Sigmoid colon (tissue), 7 donors: ENCODE results near the gene ACTR2. TPM values are rescaled to one million over a fixed set of nuclear protein-coding genes. Genes with fewer than 3 reads are reported as not detected.
A peak's percentile ranks its signal among the peaks of the same experiment; 100 is the strongest.
"Not testable (repeated sequence)": the region's sequence is repeated elsewhere in the genome, so short reads cannot be mapped to it uniquely, and the experiment has no call there.

Experiments
- DNase-seq: peaks from one replicate; pipeline ENCODE4 v3.0.0-alpha.2; 2019
- H3K27ac ChIP-seq, 4 donors: fragments of 200-600 bp; sonication (generic); one replicate each; pipeline ENCODE4 v1.5.1; 2016 to 2019; ENCODE audit warnings: mild to moderate bottlenecking in 1 of 4
- H3K27me3 ChIP-seq, 3 donors: fragments of 200-600 bp; sonication (generic); one replicate each; pipeline ENCODE4 v1.5.1; 2019; ENCODE audit warnings: mild to moderate bottlenecking in 1 of 3
- H3K36me3 ChIP-seq, 4 donors: fragments of 200-600 bp; sonication (generic); one replicate each; pipeline ENCODE4 v1.5.1; 2016 to 2019
- H3K4me1 ChIP-seq, 4 donors: fragments of 200-600 bp; sonication (generic); one replicate each; pipeline ENCODE4 v1.5.1; 2017 to 2019
- H3K4me3 ChIP-seq, 4 donors: fragments of 200-600 bp; sonication (generic); one replicate each; pipeline ENCODE4 v1.5.1; 2017 to 2019; ENCODE audit warnings: mild to moderate bottlenecking in 2 of 4, moderate library complexity in 1 of 4
- H3K9me3 ChIP-seq, 4 donors: fragments of 200-600 bp in 3 of 4; sonication (generic) in 3 of 4; one replicate each; pipeline versions ENCODE4 v1.5.1 to v1.6.1; 2013 to 2019
- CTCF ChIP-seq, 4 experiments: fragments of 450-650 bp in 3 of 4; fragments of 200-600 bp in 1 of 4; IDR thresholded peaks; one replicate each; pipeline ENCODE4 v1.5.1; 2016 to 2019; ENCODE audit warnings: antibody characterized with exemption in 4 of 4, mild to moderate bottlenecking in 3 of 4, moderate library complexity in 2 of 4
- EP300 ChIP-seq, 4 donors: sonication (generic); formaldehyde crosslinking; IDR thresholded peaks; one replicate each; pipeline ENCODE4 v1.6.1; 2017; ENCODE audit warnings: antibody characterized with exemption in 4 of 4
- POLR2A ChIP-seq, 2 donors: fragments of 450-650 bp; IDR thresholded peaks; one replicate each; pipeline ENCODE4 v1.6.1; 2016; ENCODE audit warnings: antibody characterized with exemption in 2 of 2, mild to moderate bottlenecking in 2 of 2, moderate library complexity in 2 of 2
- POLR2AphosphoS5 ChIP-seq, 4 donors: sonication (generic); formaldehyde crosslinking; IDR thresholded peaks; one replicate each; pipeline ENCODE4 v1.6.1; 2017; ENCODE audit warnings: antibody characterized with exemption in 4 of 4
- WGBS, 2 donors: extraction: QIAGEN DNeasy Blood & Tissue Kit; methylation state at CpG; one replicate each; pipeline ENCODE4 v1.1.7; 2013; 5-methylcytosine and 5-hydroxymethylcytosine counted together
- intact Hi-C: fragments of 100-400 bp; cut with DNase I; formaldehyde crosslinking; loops from one replicate; pipeline ENCODE4 v1.15.1; 2023
- polyA plus RNA-seq, 3 donors: library from polyadenylated mRNA; stranded (reverse); fragments of 200-250 nt; gene quantifications; one replicate each; pipeline ENCODE4 v1.2.3, GENCODE V29; 2013
- total RNA-seq, 4 donors: library from RNA; depleted of rRNA; stranded (reverse); fragments of >200 nt; gene quantifications; one replicate each; pipeline ENCODE4 v1.1.0, GENCODE V29; 2016
- donor health status: healthy with polysubstance abuse.
- donor health status: Bipolar disorder and iron deficiency.
- donor health status: healthy.

The ACTR2 gene
- total and polyA plus RNA-seq, 7 donors = 70.9 to 171 (median 98.1) TPM

GRCh38 chr2:65232636-65233035 is 5.0 kb downstream of the ACTR2 start:
- Histone ChIP-seq H3K27ac (peak overlapping the region in 1 of 4 donors; percentile 65), H3K4me1 (peaks cover 0 to 67% (median 51%) of the 10 kb centered on the region in 4 donors), H3K4me3 (no peak overlapping the region), H3K9me3 (no peaks in the 10 kb centered on the region), H3K36me3 (no peaks in the 10 kb centered on the region), H3K27me3 (no peaks in the 10 kb centered on the region)
- DNase-seq = no peak
- intact Hi-C loops = no loop called here
- 69 to 85% methylated on average over 2 of the region's 2 CpGs for WGBS, 2 donors
- TF ChIP-seq CTCF (IDR thresholded peaks at IDR 0.05) = no peak
- TF ChIP-seq POLR2A (IDR thresholded peaks at IDR 0.05) = no peak
- TF ChIP-seq EP300 (IDR thresholded peaks at IDR 0.05) = no peak
- no peak for TF ChIP-seq POLR2AphosphoS5 (IDR thresholded peaks at IDR 0.05)

DNA sequence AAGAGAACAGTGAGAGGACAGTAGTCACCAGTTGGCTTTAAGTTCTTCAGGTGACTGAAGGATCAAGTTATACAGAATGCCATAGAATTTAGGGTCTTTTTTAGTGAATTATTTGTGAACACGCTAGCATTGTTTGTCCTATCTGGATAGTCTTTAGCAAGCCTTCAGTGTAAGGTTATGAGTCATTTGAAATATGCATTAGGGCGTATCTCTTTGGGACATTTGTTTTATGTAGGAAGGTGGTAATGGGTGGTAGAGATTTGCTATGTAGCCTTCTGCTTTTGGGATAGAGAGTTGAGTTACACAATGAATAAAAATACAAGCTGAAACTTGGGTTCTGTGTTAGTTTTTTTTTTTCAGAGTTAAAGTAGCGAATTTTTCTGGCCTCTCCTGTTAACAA is 13.0 kb downstream of the ACTR2 start:
- TF ChIP-seq POLR2AphosphoS5 (IDR thresholded peaks at IDR 0.05) (no peak), EP300 (IDR thresholded peaks at IDR 0.05) (no peak), POLR2A (IDR thresholded peaks at IDR 0.05) (no peak), CTCF (IDR thresholded peaks at IDR 0.05) (no peak)
- WGBS, 2 donors = 87 to 93% methylated on average over 3 of the region's 3 CpGs
- Histone ChIP-seq H3K4me3 (no peak overlapping the region), H3K27ac (no peak overlapping the region), H3K9me3 (no peaks in the 10 kb centered on the region), H3K36me3 (peaks cover 0 to 28% (median 11%) of the 10 kb centered on the region in 4 donors), H3K27me3 (no peaks in the 10 kb centered on the region), H3K4me1 (peaks cover 0 to 11% (median 3%) of the 10 kb centered on the region in 4 donors)
- no peak for DNase-seq
- intact Hi-C loops = no loop called here

DNA sequence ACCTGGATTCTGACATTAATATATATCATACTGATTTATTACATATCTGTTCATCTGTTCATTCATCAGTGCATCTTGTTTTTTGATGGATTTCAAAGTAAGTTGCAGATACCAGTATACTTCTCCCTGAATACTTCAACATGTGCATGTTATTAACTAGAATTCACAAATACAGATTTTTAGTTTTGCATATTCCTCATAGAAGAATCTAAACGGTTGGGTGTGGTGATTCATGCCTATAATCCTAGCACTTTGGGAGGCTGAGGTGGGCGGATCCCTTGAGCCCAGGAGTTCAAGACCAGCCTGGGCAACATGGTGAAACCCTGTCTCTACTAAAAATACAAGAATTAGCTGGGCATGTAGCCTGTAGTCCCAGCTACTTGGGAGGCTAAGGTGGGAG is 16.8 kb downstream of the ACTR2 start:
- H3K4me1 ChIP-seq, DNase-seq, H3K27me3 ChIP-seq, H3K27ac ChIP-seq, intact Hi-C loops, H3K4me3 ChIP-seq, H3K9me3 ChIP-seq: not testable (repeated sequence)
- WGBS, 2 donors = 62 to 78% methylated on average over 2 of the region's 2 CpGs
- peaks cover 0 to 45% (median 11%) of the 10 kb centered on the region in 4 donors for H3K36me3 ChIP-seq

DNA sequence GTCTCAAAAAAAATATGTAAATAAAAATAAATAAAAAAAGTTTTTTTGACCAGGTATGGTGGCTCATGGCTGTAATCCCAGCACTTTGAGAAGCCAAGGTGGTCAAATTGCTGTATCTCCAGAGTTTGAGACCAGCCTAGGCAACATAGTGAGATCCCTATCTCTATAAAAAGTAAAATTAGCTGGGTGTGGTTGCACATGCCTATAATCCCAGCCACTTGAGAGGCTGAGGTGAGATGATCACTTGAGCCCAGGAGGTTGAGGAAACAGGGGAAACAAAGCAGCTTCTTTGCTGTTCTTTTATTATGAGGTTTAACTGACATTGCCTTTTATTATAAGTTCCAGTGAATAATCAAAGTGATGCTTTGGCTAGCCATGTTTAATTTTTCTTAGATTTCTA is 25.0 kb downstream of the ACTR2 start:
- no peak for TF ChIP-seq POLR2A (IDR thresholded peaks at IDR 0.05)
- TF ChIP-seq POLR2AphosphoS5 (IDR thresholded peaks at IDR 0.05) = no peak
- no peak for TF ChIP-seq CTCF (IDR thresholded peaks at IDR 0.05)
- H3K9me3 ChIP-seq = no peaks in the 10 kb centered on the region
- H3K27me3 ChIP-seq = no peaks in the 10 kb centered on the region
- peaks cover 0 to 58% (median 18%) of the 10 kb centered on the region in 4 donors for H3K36me3 ChIP-seq
- intact Hi-C loops = no loop called here
- DNase-seq = no peak
- H3K4me3 ChIP-seq = no peak overlapping the region
- no peaks in the 10 kb centered on the region for H3K4me1 ChIP-seq
- H3K27ac ChIP-seq = no peak overlapping the region

GRCh38 chr2:65255356-65255755 is 27.7 kb downstream of the ACTR2 start:
- intact Hi-C loops = no loop called here
- Histone ChIP-seq H3K36me3 (peaks cover 0 to 55% (median 16%) of the 10 kb centered on the region in 4 donors), H3K27me3 (no peaks in the 10 kb centered on the region), H3K9me3 (no peaks in the 10 kb centered on the region), H3K4me3 (no peak overlapping the region), H3K27ac (no peak overlapping the region), H3K4me1 (no peaks in the 10 kb centered on the region)
- no peak for TF ChIP-seq EP300 (IDR thresholded peaks at IDR 0.05)
- no peak for TF ChIP-seq CTCF (IDR thresholded peaks at IDR 0.05)
- TF ChIP-seq POLR2AphosphoS5 (IDR thresholded peaks at IDR 0.05) = no peak
- TF ChIP-seq POLR2A (IDR thresholded peaks at IDR 0.05) = no peak
- DNase-seq = no peak
- WGBS, 2 donors = 92 to 93% methylated on average over 6 of the region's 6 CpGs
